Stimulated activated CD4-positive, alpha-beta T cell treated with anti-CD3 and anti-CD28 coated beads, Interleukin-4, amount 100 ng/mL, for 48 hours (primary cell): ENCODE data around the gene GPC2.
"Not testable (repeated sequence)": the region's sequence is repeated elsewhere in the genome, so short reads cannot be mapped to it uniquely, and the experiment has no call there.

Source experiments
- DNase-seq, 2 donors: peaks; one replicate each; pipeline ENCODE4 v3.0.0-alpha.2; 2020; ENCODE audit warnings: low read depth in 2 of 2

The GPC2 gene

DNA sequence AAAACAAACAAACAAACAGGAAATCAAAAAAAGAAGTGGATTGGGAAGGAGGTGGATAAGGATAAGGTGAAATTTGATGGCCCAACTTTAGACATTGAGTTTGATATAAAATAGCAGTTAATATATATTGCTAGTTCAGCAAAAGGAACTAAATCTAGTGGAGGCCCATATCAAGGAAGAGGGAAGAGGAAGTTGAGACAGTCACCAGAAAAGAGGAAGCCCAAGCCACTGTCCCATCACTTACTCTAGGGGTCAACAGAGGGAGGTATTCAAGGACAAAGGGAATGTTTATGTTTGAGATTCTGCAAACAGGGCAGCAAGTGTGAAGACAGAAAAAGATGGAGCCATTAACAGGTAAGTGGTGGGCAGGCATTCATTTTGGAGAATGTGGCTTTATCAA is 24.8 kb downstream of the GPC2 start:
- DNase-seq = no peak

DNA sequence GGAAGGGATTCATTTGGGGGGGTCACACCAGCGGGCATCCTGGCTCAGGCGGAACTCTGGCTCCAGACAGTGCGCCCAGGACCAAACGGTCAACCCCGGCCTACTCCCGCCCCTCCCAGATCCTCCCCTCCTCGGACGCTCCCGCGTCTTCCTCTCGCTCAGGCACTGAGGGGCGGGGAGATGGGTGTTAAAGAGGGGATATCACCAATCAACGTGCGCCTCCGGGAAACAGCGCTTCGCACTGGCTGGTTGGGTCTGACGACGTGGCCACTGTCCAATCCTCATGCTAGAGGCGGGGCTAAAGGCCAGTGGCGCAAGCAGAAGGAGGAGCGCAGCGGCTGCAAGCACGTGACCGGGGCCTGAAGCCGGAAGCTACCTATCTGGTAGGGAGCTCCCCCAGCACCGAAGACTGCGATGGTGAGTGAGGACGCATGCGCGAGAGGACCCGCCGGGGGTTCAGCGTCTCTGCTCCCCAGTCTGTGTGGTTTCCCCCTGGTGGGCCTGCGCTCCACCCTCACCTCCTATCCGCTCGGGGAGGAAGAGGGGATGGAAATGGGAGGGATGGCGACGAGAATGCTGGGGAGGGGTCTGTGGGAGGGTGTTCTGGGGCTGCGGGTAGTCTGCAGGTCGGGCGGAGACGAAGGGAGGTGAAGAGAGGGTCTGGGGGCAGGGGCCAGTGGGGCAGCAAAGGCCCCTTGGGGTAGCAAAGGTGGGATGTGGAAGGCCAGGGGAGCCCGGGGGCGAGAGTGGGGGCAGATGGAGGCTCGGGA is 28.4 kb downstream of the GPC2 start, which contains the start of gene LAMTOR4:
Gene LAMTOR4, plus strand, starts transcription at position 360 of the 770 bp plus-strand sequence. Its CDS starts 55 bp downstream, at position 415.
- DNase-seq = peak; percentile 90 to 98

DNA sequence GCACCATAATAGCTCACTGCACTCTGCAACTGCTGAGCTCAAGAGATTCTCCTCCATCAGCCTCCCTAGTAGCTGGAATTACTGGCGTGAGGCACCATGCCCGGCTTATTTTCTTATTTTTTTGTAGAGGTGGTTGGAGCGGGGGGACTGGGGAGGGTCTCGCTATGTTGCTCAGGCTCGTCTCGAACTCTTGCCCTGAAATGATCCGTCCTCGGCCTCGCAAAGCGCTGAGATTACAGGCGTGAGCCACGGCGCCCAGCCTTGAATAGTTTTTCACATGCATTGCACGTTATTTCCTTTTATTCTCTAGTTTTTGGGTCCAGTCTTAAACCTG is 29.0 kb downstream of the GPC2 start:
- no peak for DNase-seq

DNA sequence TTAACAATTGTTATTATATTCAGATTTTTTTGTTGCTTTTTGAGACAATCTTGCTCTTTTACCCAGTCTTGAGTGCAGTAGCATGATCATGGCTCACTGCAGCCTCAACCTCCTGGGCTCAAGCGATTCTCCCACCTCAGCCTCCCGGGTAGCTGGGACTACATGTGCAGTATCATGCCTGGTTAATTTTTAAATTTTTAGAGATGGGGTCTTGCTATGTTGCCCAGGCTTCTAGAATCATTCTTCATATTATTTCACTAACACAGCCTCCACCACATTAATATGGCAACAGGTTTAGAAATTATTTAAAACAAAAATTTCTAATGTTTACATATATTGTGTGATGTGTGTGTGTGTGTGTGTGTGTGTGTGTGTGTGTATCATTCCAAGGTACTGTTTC is 29.9 kb downstream of the GPC2 start:
- no peak for DNase-seq

DNA sequence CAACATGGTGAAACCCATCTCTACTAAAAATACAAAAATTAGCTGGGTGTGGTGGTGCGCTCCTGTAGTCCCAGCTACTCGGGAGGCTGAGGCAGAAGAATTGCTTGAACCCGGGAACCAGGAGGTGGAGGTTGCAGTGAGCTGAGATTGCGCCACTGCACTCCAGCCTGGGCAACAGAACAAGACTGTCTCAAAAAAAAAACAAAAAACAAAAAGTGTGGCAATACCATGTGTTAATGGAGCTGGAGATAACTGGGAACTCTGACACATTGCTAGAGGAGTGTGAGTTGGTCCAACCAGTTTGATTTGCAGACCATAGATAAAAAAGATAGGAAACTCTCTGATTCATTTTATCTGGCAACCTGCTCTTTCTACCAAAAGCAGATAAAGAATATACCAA is 30.8 kb downstream of the GPC2 start:
- not testable (repeated sequence) for DNase-seq

DNA sequence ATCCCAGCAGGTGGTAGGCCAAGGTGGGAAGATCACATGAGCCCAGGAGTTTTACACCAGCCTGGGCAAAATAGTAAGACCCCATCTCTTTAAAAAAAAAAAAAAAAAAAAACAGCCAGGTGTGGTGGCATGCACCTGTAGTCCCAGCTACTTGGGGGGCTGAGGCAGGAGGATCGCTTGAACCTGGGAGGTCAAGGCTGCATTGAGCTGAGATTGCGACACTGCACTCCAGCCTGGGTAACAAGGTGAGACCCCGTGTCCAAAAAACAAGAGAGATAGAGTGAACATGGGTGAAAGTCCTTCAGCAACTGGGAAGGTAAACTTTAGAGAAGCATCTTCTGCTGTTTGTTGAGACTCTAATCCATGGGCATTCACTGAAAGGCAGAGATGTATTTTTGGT is 34.7 kb downstream of the GPC2 start:
- no peak for DNase-seq

DNA sequence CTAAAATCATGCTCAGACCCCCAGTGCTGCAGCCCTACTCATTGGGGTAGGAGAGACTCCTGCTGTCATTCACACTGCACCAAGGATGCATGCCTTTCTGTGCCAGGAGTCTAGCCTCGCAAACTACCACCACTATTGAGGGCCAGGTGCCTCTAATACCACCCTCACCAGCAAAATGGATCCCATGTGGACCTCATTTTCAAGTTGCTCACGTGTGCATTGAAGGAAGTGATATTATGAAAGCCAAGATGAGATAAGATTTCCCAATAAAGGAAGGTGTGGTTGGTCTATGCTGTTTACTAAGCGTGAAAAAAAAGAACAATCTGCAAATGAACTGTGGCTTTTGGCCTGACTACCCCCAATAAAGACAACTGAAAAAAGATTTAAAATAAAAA is 35.6 kb downstream of the GPC2 start:
- no peak for DNase-seq

DNA sequence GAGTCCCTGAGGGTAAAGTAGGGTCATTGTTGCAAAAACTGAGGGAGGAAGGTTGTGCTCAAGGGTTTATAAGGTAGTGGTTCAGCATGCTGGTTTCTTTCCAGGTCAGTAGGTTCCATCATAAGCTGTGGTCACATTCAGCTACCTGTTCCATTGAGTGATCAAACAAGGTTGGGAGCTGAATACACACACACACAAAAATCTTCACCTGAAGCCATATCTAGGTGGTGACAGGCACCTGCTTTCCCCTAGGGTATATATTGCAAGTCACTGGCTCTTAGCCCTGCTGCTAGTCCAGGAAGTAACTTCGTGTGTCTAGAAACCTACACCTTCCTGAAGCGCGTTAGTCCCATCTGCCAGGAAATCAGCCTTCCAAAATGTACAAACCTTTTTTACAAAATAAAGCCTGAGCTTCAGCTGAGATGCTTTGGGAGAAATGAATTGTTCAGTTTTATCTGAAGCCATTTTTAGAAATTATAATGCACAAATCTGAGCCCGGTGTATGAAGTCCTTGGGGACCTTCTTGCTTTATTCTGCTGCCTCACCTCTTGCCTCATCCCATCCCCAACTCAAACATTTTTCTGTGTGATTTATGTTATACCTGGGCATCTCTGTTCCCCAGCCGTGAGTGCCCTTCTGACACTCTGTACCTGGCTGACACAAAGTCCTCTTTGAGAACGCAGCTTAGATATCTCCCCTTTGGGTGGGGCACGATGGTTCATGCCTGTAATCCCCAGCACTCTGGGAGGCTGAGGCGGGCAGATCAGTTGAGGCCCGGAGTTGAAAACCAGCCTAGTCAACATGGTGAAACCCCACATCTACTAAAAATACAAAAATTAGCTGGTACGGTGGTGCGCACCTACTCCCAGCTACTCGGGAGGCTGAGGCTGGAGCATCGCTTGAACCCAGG is 39.1 kb downstream of the GPC2 start:
- no peak for DNase-seq

DNA sequence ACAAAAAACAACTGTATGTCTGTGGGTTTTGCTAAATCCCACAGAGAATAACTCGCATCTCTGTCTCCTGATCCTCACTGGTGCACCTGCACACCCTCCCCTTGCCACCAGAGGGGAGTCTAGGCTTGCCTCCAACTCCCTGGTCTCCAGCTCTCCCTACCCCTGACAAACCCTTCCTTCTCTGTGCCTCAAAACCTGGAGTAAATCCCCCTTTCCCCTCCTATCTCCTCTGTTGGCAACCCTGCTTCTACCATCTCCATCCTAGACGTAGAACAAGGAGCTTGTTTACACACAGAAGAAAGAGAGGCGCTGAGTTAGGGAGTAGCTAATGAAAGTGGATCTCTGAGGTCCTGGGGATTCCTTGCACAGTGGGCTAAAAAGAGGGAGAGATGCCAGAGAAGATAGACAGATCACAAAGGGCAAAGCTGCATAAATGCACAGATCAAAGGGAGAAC is 44.5 kb downstream of the GPC2 start:
- peak; percentile 46 to 48 for DNase-seq

DNA sequence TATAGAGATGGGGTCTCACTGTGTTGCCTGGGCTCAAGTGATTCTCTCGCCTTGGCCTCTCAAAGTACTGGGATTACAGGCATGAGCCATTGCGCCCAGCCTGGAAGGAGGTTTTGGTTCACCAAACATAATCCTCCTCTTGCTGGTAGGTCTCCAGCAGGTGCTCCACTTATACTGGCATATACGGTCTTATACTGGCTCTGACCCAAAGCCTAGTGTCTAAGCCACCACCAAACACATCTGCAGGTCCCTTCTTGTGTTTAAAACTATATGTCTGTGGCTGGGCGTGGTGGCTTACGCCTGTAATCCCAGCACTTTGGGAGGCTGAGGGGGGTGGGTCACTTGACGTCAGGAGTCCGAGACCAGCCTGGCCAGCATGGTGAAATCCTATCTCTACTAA is 45.1 kb downstream of the GPC2 start:
- DNase-seq = no peak

DNA sequence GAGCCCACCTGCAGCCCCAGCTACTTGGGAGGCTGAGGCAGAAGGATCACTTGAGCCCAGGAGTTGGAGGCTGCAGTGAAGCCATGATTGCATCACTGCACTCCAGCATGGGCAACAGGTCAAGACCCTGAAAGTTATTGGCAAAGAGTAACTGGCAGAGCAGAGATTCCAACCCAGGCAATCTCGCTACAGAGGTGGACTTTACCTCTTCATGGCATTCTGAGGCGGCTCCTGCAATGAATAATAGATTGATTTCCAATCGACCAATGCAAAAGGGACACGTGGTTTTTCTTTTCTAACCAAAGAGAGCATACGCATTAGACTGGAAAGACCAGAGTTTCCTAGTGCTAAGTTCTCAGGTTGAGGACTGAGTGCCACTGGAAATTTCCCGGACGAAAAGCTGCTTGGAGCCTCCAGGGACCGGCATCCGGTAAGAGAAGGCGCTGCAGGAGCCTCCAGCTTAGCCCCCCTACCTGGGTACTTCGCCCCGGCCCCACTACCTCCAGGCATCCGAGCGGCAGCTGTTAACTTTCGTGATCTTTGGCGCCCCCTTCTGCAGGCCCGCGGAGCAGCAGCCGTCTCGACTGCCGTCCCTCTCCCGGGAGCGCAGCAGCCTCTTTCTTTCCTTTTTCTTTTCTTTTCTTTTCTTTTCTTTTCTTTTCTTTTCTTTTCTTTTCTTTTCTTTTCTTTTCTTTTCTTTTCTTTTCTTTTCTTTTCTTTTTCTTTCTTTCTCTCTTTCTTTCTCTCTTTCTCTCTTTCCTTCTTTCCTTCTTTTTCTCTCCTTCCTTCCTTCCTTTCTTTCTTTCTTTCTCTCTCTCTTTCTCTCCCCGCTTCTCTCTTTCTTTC is 46.4 kb downstream of the GPC2 start:
- DNase-seq = peak; percentile 79 to 87

DNA sequence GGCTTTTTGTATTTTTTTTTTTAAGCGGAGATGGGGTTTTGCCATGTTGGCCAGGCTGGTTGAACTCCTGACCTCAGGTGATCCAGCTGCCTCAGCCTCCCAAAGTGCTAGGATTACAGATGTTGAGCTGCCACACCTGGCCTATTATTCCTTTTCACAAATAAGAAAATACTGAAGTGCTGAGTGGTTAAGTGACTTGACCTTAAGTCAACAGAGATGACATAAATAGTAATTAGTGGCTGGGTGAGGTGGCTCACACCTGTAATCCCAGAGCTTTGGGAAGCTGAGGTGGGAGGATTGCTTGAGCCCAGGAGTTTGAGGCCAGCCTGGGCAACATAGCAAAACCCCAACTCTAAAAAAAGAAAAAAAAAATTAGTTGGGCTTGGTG is 47.0 kb downstream of the GPC2 start:
- DNase-seq = not testable (repeated sequence)

DNA sequence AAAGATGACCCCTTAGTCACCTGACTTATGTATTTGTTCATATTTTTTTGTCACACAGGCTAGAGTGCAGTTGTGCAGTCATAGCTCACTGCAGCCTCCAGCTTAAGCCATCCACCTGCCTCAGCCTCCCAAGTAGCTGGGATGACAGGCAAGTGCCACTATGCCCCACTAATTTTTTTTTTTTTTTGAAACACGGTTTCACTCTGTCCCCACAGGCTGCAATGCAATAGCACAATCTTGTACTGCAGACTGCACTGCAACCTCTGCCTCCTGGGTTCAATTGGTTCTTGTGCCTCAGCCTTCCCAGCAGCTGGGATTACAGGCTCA is 48.6 kb downstream of the GPC2 start:
- no peak for DNase-seq

DNA sequence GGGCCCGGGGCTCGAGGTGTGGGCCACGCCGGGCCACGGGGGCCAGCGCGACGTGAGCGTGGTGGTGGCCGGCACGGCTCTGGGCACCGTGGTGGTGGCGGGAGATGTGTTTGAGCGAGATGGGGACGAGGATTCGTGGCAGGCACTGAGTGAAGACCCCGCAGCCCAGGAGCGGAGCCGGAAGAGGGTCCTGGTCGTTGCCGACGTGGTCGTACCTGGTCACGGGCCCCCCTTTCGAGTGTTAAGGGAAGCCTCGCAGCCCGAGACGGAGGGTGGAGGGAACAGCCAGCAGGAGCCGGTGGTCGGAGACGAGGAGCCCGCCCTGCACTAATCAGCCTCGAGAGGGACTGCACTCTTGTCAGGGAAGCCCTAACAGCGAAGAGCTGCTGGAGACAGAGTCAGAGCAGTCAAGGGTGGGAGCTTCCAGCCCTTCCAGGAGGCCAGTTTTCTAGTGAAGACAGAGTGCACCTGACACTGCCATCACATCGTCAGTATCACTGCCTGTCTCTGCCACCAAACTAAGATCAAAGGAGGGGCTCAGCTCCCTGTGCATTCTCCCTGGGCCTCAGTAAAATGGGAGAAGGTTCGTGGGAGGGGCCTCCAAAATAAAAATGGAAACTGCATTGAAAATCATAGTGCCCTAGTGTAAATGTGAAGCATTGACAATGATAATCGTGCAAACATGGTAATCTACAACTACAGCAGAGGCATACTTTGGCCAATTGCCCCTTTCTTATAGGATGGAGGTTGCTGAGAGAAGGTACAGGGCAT is 49.1 kb downstream of the GPC2 start:
- DNase-seq = peak in 1 of 2 donors; percentile 22

DNA sequence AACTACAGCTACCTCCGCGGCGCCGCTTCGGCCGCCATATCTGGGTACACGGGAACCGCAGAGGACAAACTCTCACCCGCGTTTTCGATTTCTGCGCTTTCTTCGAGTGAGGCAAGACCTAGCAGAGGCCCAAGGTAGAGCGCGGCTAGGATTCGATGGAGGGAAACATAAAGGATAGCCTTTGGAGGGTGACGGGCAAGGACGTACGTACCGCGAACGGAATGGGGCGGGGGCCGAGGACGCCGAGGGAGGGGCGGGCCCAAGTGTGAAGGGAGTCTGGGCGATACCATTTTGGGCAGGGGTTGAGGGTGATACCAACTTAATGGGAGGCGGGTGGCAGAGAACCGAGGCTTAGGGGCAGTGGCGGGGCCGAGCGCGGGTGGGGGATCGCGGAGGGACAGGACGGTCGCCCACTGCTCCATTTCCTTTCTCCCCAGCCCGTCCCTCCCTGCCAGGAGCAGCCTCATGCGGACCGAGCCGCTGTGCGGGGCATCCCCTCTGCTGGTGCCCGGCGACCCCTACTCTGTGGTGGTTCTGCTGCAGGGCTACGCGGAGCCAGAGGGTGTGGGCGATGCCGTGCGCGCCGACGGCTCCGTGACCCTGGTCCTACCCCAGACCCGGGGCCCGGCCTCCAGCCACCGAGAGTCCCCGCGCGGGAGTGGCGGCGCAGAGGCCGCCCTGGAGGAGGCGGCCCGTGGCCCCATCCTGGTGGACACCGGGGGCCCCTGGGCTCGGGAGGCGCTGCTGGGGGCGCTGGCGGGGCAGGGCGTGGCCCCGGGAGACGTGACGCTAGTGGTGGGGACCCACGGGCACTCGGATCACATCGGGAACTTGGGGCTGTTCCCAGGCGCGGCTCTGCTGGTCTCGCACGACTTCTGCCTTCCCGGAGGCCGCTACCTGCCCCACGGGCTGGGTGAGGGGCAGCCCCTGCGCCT is 50.0 kb downstream of the GPC2 start, which contains the start of gene MBLAC1:
Gene MBLAC1, plus strand, starts transcription at position 37 of the 935 bp plus-strand sequence. Its CDS starts 429 bp downstream, at position 466.
- DNase-seq = peak; percentile 87 to 88

DNA sequence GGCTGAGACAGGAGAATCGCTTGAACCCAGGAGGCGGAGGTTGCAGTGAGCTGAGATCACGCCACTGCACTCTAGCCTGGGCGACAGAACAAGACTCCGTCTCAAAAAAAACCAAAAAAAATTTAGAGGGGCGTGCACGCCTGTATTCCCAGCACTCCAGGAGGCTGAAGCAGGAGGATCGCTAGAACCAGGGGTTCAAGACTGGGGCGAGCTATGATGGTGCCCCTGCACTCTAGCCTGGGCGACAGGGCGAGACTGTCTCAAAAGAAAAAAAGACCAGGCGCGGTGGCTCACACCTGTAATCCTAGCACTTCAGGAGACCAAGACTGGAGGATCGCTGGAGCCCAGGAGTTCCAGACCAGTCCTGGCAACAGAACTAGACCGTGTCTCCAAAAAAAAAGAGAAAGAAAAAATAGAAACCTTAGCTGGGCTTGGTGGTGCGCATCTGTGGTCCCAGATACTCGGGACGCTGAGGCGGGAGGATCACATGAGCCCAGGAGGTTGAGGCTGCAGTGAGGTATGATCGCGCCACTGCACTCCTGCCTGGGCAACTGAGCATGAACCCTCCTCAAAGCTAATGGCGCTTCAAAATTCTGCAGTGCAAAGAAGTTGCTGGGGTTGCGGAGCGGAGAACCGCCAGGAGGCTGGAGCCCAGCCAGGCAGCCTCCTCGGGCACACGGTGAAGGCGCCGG is 50.8 kb downstream of the GPC2 start:
- DNase-seq = no peak

DNA sequence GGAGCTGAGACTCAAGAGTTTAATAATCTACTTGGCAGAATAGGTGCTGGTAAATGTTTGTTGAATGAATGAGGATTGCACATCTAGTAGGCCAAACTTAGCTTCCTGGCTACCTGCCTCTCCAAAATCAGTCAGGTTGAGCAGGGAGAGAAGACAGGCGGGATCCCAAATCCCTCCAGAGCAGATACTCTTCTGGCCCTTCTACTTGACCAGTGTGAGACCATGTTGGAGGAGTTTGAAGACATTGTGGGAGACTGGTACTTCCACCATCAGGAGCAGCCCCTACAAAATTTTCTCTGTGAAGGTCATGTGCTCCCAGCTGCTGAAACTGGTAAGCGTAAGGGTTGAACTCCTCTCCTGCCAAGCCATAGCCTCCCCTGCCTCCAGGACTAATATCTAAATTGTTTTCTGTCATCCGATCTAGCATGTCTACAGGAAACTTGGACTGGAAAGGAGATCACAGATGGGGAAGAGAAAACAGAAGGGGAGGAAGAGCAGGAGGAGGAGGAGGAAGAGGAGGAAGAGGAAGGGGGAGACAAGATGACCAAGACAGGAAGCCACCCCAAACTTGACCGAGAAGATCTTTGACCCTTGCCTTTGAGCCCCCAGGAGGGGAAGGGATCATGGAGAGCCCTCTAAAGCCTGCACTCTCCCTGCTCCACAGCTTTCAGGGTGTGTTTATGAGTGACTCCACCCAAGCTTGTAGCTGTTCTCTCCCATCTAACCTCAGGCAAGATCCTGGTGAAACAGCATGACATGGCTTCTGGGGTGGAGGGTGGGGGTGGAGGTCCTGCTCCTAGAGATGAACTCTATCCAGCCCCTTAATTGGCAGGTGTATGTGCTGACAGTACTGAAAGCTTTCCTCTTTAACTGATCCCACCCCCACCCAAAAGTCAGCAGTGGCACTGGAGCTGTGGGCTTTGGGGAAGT is 52.6 kb downstream of the GPC2 start:
- no peak for DNase-seq

DNA sequence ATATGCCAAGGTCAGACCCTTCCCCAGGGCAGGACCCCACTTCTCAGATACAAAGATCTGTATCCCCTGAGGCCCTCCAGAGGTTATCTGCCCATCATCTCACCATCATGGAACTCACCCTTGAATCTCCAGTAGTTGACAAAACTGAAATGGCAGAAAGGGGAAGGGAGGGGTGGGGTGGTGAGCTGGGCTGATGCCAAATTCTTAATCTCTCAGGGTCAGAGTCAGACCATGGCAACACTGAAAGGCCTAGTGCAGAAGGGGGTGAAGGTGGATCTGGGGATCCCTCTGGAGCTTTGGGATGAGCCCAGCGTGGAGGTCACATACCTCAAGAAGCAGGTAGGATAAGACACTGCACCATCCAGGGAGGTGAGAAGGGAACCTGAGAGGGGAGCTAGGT is 54.6 kb downstream of the GPC2 start:
- DNase-seq = no peak
